Panc1 (cell line): ENCODE results near the gene FBXL4. TPM values are rescaled to one million over a fixed set of nuclear protein-coding genes. Genes with fewer than 3 reads are reported as not detected.
A peak's percentile ranks its signal among the peaks of the same experiment; 100 is the strongest.

ENCODE experiments used
- ATAC-seq: fragments of 200-7000 bp; cut with Tn5 transposase; 2 replicates; pipeline ENCODE4 v1.9.1; 2020; ENCODE audit warnings: mild to moderate bottlenecking, moderate library complexity
- BruUV-seq: library from RNA; stranded (reverse); fragments of 400-500 nt; replicated peaks from 2 replicates; lab custom pipeline; 2021; lab: Mats Ljungman, UMichigan
- CTCF ChIA-PET: fragments of 300-600 bp; sonication (Branson Sonifier 250); formaldehyde crosslinking; loops from one replicate; lab custom pipeline; 2022; ENCODE audit warnings: antibody characterized with exemption; lab: Charles Lee
- POLR2A ChIA-PET: fragments of 300-600 bp; sonication (Branson Sonifier 250); formaldehyde crosslinking; loops from one replicate; lab custom pipeline; 2022; ENCODE audit warnings: antibody characterized with exemption; lab: Charles Lee
- DNase-seq: peaks from one replicate; pipeline ENCODE4 v3.0.0-alpha.2; 2010; ENCODE audit warnings: low read depth, low spot score
- H3K27ac ChIP-seq: 2 replicates; pipeline ENCODE4 v1.5.1; 2011; ENCODE audit warnings: mild to moderate bottlenecking, low read length, inconsistent platforms
- H3K27me3 ChIP-seq: fragments of 200-500 bp; sonication (Bioruptor generic); 2 replicates; pipeline ENCODE4 v1.6.0; 2014; ENCODE audit warnings: low read length, inconsistent platforms; ENCODE audit not compliant: control insufficient read depth, insufficient read depth
- H3K36me3 ChIP-seq: fragments of 200-500 bp; sonication (Bioruptor generic); 2 replicates; pipeline ENCODE4 v1.5.1; 2014; ENCODE audit warnings: inconsistent platforms, mild to moderate bottlenecking, low read length, moderate library complexity; ENCODE audit not compliant: control insufficient read depth, insufficient read depth
- H3K4me1 ChIP-seq: 2 replicates; pipeline ENCODE4 v1.5.1; 2011; ENCODE audit warnings: inconsistent platforms, mild to moderate bottlenecking, low read length, moderate library complexity; ENCODE audit not compliant: control insufficient read depth, insufficient read depth
- H3K4me3 ChIP-seq, 2 experiments: 2 replicates each; pipeline ENCODE4 v1.5.1; 2011 to 2012; ENCODE audit warnings: low read depth in 2 of 2, low read length in 2 of 2, mild to moderate bottlenecking in 2 of 2, inconsistent platforms in 1 of 2, moderate library complexity in 1 of 2
- H3K9me3 ChIP-seq: fragments of 200-500 bp; sonication (Bioruptor generic); 2 replicates; pipeline ENCODE4 v1.5.1; 2014; ENCODE audit warnings: low read depth, mild to moderate bottlenecking, inconsistent platforms, low read length, moderate library complexity; ENCODE audit not compliant: control insufficient read depth, insufficient read depth
- CTCF ChIP-seq: fragments of 450-650 bp; IDR thresholded peaks from 2 replicates; pipeline ENCODE4 v1.5.1; 2017; ENCODE audit warnings: mild to moderate bottlenecking
- POLR2AphosphoS5 ChIP-seq: IDR thresholded peaks from 2 replicates; pipeline ENCODE4 v1.6.1; 2012; ENCODE audit warnings: mild to moderate bottlenecking, low read depth, low read length, moderate library complexity
- REST ChIP-seq, 2 experiments: IDR thresholded peaks; 2 replicates each; pipeline ENCODE4 v1.6.1; 2011 to 2012; ENCODE audit warnings: low read depth in 2 of 2, control low read depth in 1 of 2, low read length in 1 of 2, mild to moderate bottlenecking in 1 of 2, moderate library complexity in 1 of 2; ENCODE audit not compliant: insufficient read depth in 1 of 2
- SIN3A ChIP-seq: IDR thresholded peaks from 2 replicates; pipeline ENCODE4 v1.6.1; 2012; ENCODE audit warnings: low read depth, mild to moderate bottlenecking, low read length, moderate library complexity, borderline replicate concordance; ENCODE audit not compliant: insufficient read depth
- TCF7L2 ChIP-seq: IDR thresholded peaks from 2 replicates; pipeline ENCODE4 v1.6.1; 2011; ENCODE audit warnings: mild to moderate bottlenecking, low read depth, low read length, inconsistent platforms
- in situ Hi-C: cut with HindIII; loops from 2 replicates; pipeline ENCODE4 v1.10.0; 2016; ENCODE audit warnings: low sequenced_read_pairs, low pct_unique_long_range_greater_than_20kb
- intact Hi-C: fragments of 100-400 bp; cut with micrococcal nuclease; formaldehyde crosslinking; loops from one replicate; pipeline ENCODE4 v1.10.0; 2022; ENCODE audit not compliant: unreplicated experiment
- total RNA-seq: library from RNA; stranded (reverse); gene quantifications from one replicate; pipeline ENCODE4 v1.2.1, GENCODE V29; 2021; ENCODE audit not compliant: unreplicated experiment

Gene FBXL4
- total RNA-seq, 1 experiment from 2014 or later = 11.5 TPM

GRCh38 chr6:98945311-98946115, 2.2 kb downstream of the FBXL4 start:
- ATAC-seq = no peak
- peak overlapping the region; percentile 86; the same call in 1 of the 2 replicates for H3K27ac ChIP-seq
- H3K4me1 ChIP-seq = peaks cover 19% of the 10 kb centered on the region
- in situ Hi-C loops (no loop called here), intact Hi-C loops (no loop called here)
- no TSS peak for BruUV-seq
- no peak for TF ChIP-seq CTCF
- TF ChIP-seq SIN3A = no peak
- TF ChIP-seq TCF7L2 = no peak
- no peak for TF ChIP-seq REST (IDR thresholded peaks at IDR 0.05; ENCODE audit: insufficient read depth in 1 of 2, low read depth in 2 of 2, low read length in 1 of 2)
- no peak for TF ChIP-seq POLR2AphosphoS5
- peaks cover 14% of the 10 kb centered on the region; the same call in 1 of the 2 replicates for H3K9me3 ChIP-seq
- no peak for DNase-seq
- CTCF ChIA-PET = no interaction called here
- H3K4me3 ChIP-seq = peak overlapping the region; percentile 69 to 85; a peak in 3 of 4 replicates
- no peaks in the 10 kb centered on the region; the same call in 1 of the 2 replicates for H3K36me3 ChIP-seq
- POLR2A ChIA-PET = no interaction called here
- H3K27me3 ChIP-seq = no peaks in the 10 kb centered on the region

- no peaks in the 10 kb centered on the region for H3K27me3 ChIP-seq
- ATAC-seq (no peak), DNase-seq (no peak)
- TF ChIP-seq TCF7L2 (peak; percentile 47; the same call in 1 of the 2 replicates), POLR2AphosphoS5 (no peak)
- POLR2A ChIA-PET = no interaction called here
- peaks cover 21% of the 10 kb centered on the region; the same call in 1 of the 2 replicates for H3K9me3 ChIP-seq
- in situ Hi-C loops (no loop called here), intact Hi-C loops (no loop called here)
- no peaks in the 10 kb centered on the region; the same call in 1 of the 2 replicates for H3K36me3 ChIP-seq
- no TSS peak for BruUV-seq
- H3K4me3 ChIP-seq = no peak overlapping the region
- peaks cover 19% of the 10 kb centered on the region for H3K4me1 ChIP-seq
- CTCF ChIA-PET = no interaction called here
- H3K27ac ChIP-seq = no peak overlapping the region
These were observed 3.1 kb downstream of the FBXL4 start for GRCh38 chr6:98944598-98945081.

- no peak overlapping the region for H3K27ac ChIP-seq
- in situ Hi-C loops (no loop called here), intact Hi-C loops (no loop called here)
- ChIA-PET POLR2A (no interaction called here), CTCF (no interaction called here)
- BruUV-seq = no TSS peak
- TF ChIP-seq TCF7L2 (no peak), POLR2AphosphoS5 (no peak), REST (IDR thresholded peaks at IDR 0.05; ENCODE audit: insufficient read depth in 1 of 2, low read depth in 2 of 2, low read length in 1 of 2) (no peak), CTCF (no peak), SIN3A (no peak)
- DNase-seq (no peak), ATAC-seq (no peak)
- H3K9me3 ChIP-seq = peaks cover 25% of the 10 kb centered on the region; the same call in 1 of the 2 replicates
- H3K4me1 ChIP-seq = peaks cover 19% of the 10 kb centered on the region
- no peaks in the 10 kb centered on the region; the same call in 1 of the 2 replicates for H3K36me3 ChIP-seq
- no peaks in the 10 kb centered on the region for H3K27me3 ChIP-seq
- no peak overlapping the region for H3K4me3 ChIP-seq
These were observed 3.6 kb downstream of the FBXL4 start for GRCh38 chr6:98944168-98944567.
